Ovary (tissue), 9 donors: ENCODE data around the gene DSCAM. TPM values are rescaled to one million over a fixed set of nuclear protein-coding genes. Genes with fewer than 3 reads are reported as not detected.

Source experiments
- DNase-seq, 5 donors: peaks; one replicate each; pipeline ENCODE4 v3.0.0-alpha.2; 2019 to 2020
- H3K27ac ChIP-seq, 2 donors: fragments of 200-600 bp; one replicate each; pipeline versions ENCODE4 v1.5.1 to v1.8.0; 2019 to 2022
- H3K27me3 ChIP-seq: fragments of 200-600 bp; one replicate; pipeline ENCODE4 v1.8.0; 2022
- H3K36me3 ChIP-seq: fragments of 200-600 bp; sonication (generic); one replicate; pipeline ENCODE4 v1.5.1; 2019
- H3K4me1 ChIP-seq: one replicate; pipeline ENCODE4 v1.8.1; 2013; ENCODE audit warnings: mild to moderate bottlenecking, moderate library complexity; ENCODE audit not compliant: insufficient read depth
- H3K4me3 ChIP-seq: fragments of 200-600 bp; sonication (generic); one replicate; pipeline ENCODE4 v1.5.1; 2017
- H3K9me3 ChIP-seq, 2 donors: fragments of 200-600 bp in 1 of 2; sonication (generic) in 1 of 2; one replicate each; pipeline versions ENCODE4 v1.5.1 to v1.8.1; 2013 to 2019; ENCODE audit warnings: mild to moderate bottlenecking in 1 of 2, moderate library complexity in 1 of 2
- EP300 ChIP-seq: sonication (generic); formaldehyde crosslinking; IDR thresholded peaks from one replicate; pipeline ENCODE4 v1.6.1; 2017; ENCODE audit warnings: antibody characterized with exemption
- POLR2A ChIP-seq: fragments of 450-650 bp; IDR thresholded peaks from one replicate; pipeline ENCODE4 v1.6.1; 2017; ENCODE audit warnings: antibody characterized with exemption, mild to moderate bottlenecking, moderate library complexity
- WGBS, 3 donors: extraction: QIAGEN DNeasy Blood & Tissue Kit in 1 of 3; methylation state at CpG; one replicate each; pipeline versions ENCODE4 v1.1.5 to v1.1.7; 2013 to 2017; 5-methylcytosine and 5-hydroxymethylcytosine counted together
- intact Hi-C, 4 donors: fragments of 100-400 bp; cut with DNase I; formaldehyde crosslinking; loops; one replicate each; pipeline versions ENCODE4 v1.11.0 to v1.15.1; 2022 to 2023
- polyA plus RNA-seq, 2 donors: library from polyadenylated mRNA; stranded (reverse); fragments of 200-250 nt in 1 of 2; fragments of 350-450 nt in 1 of 2; fragmentation: Illumina TruSeq in 1 of 2; extraction: RNeasy Lipid Tissue Mini Kit (QIAGEN cat#74804) in 1 of 2; gene quantifications; one replicate each; pipeline ENCODE4 v1.2.3, GENCODE V29; 2013 to 2014
- total RNA-seq, 7 donors: library from RNA; depleted of rRNA in 2 of 7; stranded (reverse); fragments of >200 nt in 2 of 7; fragmentation: NEBNext Ultra II Directional in 3 of 7; extraction: Animal tissue kit (Norgen Biotek cat#: 25700) in 3 of 7; gene quantifications; one replicate each; pipeline versions ENCODE4 v1.1.0 to v1.2.4, GENCODE V29; 2016 to 2023
- TF ChIP-seq, protein P1 (sequence below), 3 donors: fragments of 450-650 bp in 2 of 3; fragments of 200-600 bp in 1 of 3; IDR thresholded peaks; one replicate each; pipeline versions ENCODE4 v1.5.1 to v1.8.0; 2016 to 2022; ENCODE audit warnings: antibody characterized with exemption in 3 of 3, mild to moderate bottlenecking in 1 of 3
- donor health status: DM: no; HTN: no; CAD: no; lungs with moderate emphysema.
- donor health status: DM: no; HTN: no; CAD: no.
- donor health status: Bipolar disorder and iron deficiency.
- donor health status: DM: yes; HTN: yes; CAD: no.
- donor health status: DM: no; HTN: no; CAD: no.
- donor health status: DM: yes; HTN: yes; CAD: no.

DSCAM gene
- total and polyA plus RNA-seq, 9 donors, result under 0.01 to 0.12 (median 0.04) TPM; not detected in 5

DNA sequence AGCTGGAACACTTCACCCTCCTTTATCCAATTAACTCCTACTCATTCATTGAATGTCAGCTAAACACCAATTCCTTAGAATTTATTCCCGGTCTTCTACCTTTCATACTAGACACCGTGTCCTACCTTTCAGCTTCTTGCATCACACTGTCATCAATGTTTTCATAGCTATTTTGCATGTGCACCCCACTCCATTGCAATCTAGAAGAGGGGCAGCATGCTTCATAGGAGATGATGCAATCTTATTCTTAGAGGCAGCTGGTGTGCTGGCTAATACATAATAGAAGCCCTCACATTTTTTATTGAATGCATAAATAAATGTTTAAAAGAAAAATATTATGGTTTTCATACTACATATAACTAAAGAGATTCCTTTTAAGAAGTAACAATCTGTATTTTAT, 123.6 kb downstream of the DSCAM start:
- no peaks in the 10 kb centered on the region for H3K9me3 ChIP-seq
- no peak overlapping the region for H3K4me3 ChIP-seq
- intact Hi-C loops, result no loop called here
- no peaks in the 10 kb centered on the region for H3K36me3 ChIP-seq
- no peaks in the 10 kb centered on the region for H3K27me3 ChIP-seq
- H3K4me1 ChIP-seq, result no peaks in the 10 kb centered on the region
- TF ChIP-seq POLR2A (no peak), EP300 (no peak)
- TF ChIP-seq, protein P1, sequence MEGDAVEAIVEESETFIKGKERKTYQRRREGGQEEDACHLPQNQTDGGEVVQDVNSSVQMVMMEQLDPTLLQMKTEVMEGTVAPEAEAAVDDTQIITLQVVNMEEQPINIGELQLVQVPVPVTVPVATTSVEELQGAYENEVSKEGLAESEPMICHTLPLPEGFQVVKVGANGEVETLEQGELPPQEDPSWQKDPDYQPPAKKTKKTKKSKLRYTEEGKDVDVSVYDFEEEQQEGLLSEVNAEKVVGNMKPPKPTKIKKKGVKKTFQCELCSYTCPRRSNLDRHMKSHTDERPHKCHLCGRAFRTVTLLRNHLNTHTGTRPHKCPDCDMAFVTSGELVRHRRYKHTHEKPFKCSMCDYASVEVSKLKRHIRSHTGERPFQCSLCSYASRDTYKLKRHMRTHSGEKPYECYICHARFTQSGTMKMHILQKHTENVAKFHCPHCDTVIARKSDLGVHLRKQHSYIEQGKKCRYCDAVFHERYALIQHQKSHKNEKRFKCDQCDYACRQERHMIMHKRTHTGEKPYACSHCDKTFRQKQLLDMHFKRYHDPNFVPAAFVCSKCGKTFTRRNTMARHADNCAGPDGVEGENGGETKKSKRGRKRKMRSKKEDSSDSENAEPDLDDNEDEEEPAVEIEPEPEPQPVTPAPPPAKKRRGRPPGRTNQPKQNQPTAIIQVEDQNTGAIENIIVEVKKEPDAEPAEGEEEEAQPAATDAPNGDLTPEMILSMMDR (IDR thresholded peaks at IDR 0.05), result no peak
- no peak for DNase-seq
- WGBS, 3 donors, result 91 to 96% (median 91%) methylated on average over 2 of the region's 2 CpGs
- no peak overlapping the region for H3K27ac ChIP-seq

DNA sequence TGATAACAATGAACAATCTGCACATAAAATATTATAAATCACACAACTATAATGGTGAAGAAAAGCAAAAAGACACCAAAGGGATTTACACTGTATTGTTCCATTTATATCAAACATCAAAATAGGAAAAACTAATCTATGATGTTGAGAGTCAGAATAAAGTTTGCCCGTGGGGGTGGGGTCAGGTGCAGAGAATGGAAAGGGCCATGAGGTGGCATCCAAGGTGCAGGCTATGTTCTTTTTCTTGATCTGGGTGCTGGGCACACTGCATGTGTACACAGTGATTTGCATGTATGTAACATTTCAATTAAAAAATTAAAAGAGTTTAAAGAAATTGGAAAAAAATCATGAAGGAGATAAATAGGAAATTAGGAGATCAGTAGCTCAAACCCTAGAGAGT, 127.3 kb downstream of the DSCAM start:
- DNase-seq, result no peak
- WGBS, 3 donors, result 77 to 85% (median 78%) methylated on average over 1 of the region's 1 CpG
- Histone ChIP-seq H3K27ac (no peak overlapping the region), H3K4me3 (no peak overlapping the region), H3K27me3 (no peaks in the 10 kb centered on the region), H3K9me3 (no peaks in the 10 kb centered on the region), H3K36me3 (no peaks in the 10 kb centered on the region), H3K4me1 (no peaks in the 10 kb centered on the region)
- intact Hi-C loops, result no loop called here
- TF ChIP-seq, protein P1 (IDR thresholded peaks at IDR 0.05), result no peak
- TF ChIP-seq EP300 (no peak), POLR2A (no peak)

DNA sequence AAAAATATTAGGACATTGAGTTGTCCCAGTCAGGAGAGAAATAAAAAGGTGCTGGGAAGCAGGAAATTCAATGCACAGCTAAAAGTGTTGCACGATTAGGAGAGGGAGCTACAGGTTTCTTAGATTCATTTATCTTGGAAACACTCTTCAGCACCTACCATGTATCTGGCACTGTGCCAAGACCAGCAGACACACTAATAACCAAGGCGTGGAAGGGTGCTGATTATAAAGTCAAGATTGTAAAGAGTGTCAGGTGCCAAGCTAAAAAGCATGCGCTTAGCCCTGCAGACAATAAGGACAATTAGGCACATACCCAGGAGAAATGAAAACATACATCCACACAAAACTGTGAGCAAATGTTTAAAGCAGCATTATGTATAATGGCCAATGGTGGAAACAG, 129.9 kb downstream of the DSCAM start:
- DNase-seq, result no peak
- no peak overlapping the region for H3K4me3 ChIP-seq
- no peaks in the 10 kb centered on the region for H3K27me3 ChIP-seq
- H3K36me3 ChIP-seq, result no peaks in the 10 kb centered on the region
- H3K4me1 ChIP-seq, result no peaks in the 10 kb centered on the region
- H3K27ac ChIP-seq, result no peak overlapping the region
- H3K9me3 ChIP-seq, result no peaks in the 10 kb centered on the region
- intact Hi-C loops, result no loop called here
- WGBS, 3 donors, result 38 to 60% (median 51%) methylated on average over 3 of the region's 3 CpGs
- no peak for TF ChIP-seq EP300
- TF ChIP-seq, protein P1 (IDR thresholded peaks at IDR 0.05), result no peak
- no peak for TF ChIP-seq POLR2A

DNA sequence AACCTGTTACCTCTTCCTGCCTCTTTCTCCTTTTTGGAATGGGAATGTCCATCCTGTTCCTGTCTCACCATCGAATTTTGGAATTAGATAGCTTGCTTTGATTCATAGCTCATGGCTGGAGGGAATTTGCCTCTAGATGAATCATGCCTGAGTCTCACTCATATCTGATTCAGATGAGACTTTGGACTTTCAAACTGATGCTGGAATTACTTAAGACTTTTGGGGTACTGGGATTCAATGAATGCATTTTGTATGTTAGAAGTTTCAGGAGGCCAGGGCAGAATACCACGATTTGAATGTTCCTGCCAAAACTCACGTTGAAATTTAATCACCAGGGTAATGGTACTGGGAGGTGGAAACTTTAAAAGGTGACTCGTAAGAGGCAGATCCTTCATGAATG, 132.4 kb downstream of the DSCAM start:
- Histone ChIP-seq H3K27me3 (no peaks in the 10 kb centered on the region), H3K9me3 (no peaks in the 10 kb centered on the region), H3K4me3 (no peak overlapping the region), H3K36me3 (no peaks in the 10 kb centered on the region), H3K27ac (no peak overlapping the region), H3K4me1 (no peaks in the 10 kb centered on the region)
- intact Hi-C loops, result no loop called here
- no peak for DNase-seq
- TF ChIP-seq EP300, result no peak
- TF ChIP-seq POLR2A, result no peak
- TF ChIP-seq, protein P1 (IDR thresholded peaks at IDR 0.05), result no peak
- 55 to 74% (median 59%) methylated on average over 4 of the region's 4 CpGs for WGBS, 3 donors
